HG03103 (cell line): ENCODE data around the gene TXNL4B.

ENCODE experiments used
- ATAC-seq: cut with Tn5 transposase; IDR thresholded peaks from one replicate; pipeline ENCODE4 v1.9.1; 2021; ENCODE audit warnings: low read depth; ENCODE audit not compliant: unreplicated experiment

TXNL4B gene

DNA sequence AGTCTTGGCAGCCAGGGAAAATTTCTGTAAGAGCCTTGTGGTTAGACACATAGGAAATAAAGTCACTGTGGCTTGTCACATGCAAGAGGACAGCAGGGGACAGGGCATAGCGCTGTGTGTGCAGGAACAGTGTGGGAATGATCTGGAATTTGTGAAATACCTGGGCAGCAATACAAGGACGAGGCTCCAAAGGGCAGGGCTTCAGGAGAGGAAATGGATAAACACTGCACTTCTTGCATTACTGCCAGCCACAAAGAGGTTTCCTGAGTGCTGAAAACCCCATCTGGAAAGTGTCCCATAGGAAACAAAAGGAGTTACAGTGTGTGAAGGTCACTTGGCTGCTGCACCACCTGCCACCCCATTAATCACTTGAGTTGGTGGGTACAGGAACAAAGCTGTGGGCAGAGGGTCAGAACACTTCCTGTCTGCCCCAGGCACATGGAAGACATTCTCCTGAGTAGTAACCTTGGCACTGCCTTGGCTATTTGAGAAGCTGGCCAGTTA is 51.2 kb downstream of the TXNL4B start:
- no peak for ATAC-seq

- ATAC-seq = no peak
Measured at GRCh38 chr16:72036098-72036497, 57.3 kb downstream of the TXNL4B start.
